K562 (cell line): ENCODE data around the gene MVK. TPM values are rescaled to one million over a fixed set of nuclear protein-coding genes. Genes with fewer than 3 reads are reported as not detected.

ENCODE experiments used
- ASH1L ChIP-seq: fragments of 450-650 bp; IDR thresholded peaks from 2 replicates; pipeline ENCODE4 v1.6.1; 2018; ENCODE audit warnings: borderline replicate concordance, mild to moderate bottlenecking, low read depth; ENCODE audit not compliant: partially characterized antibody
- ATF2 ChIP-seq: sonication (generic); formaldehyde crosslinking; IDR thresholded peaks from 2 replicates; pipeline ENCODE4 v1.8.1; 2022; ENCODE audit warnings: missing genetic modification reagents
- CBX5 ChIP-seq: IDR thresholded peaks from 2 replicates; pipeline ENCODE4 v1.6.1; 2014; ENCODE audit warnings: low read depth, borderline replicate concordance
- CREB5 ChIP-seq: fragments of 250-450 bp; sonication (Bioruptor Pico); IDR thresholded peaks from 2 replicates; pipeline ENCODE4 v1.5.0; 2020; ENCODE audit warnings: mild to moderate bottlenecking
- MYC ChIP-seq, 2 experiments: fragments of 250-450 bp in 1 of 2; sonication (Bioruptor Pico) in 1 of 2; IDR thresholded peaks; 2 replicates each; pipeline versions ENCODE4 v1.5.1 to v1.6.1; 2012 to 2021; ENCODE audit warnings: low read depth in 2 of 2, borderline replicate concordance in 1 of 2, improper control_type of control experiment in 1 of 2, low read length in 1 of 2, mild to moderate bottlenecking in 1 of 2, moderate library complexity in 1 of 2
- NFE2 ChIP-seq: IDR thresholded peaks from 2 replicates; pipeline ENCODE4 v1.6.1; 2014; ENCODE audit warnings: antibody characterized with exemption, low read depth
- PHF21A ChIP-seq: fragments of 450-650 bp; IDR thresholded peaks from 2 replicates; pipeline ENCODE4 v1.6.1; 2017; ENCODE audit warnings: low read depth, borderline replicate concordance
- PTTG1 ChIP-seq: fragments of 450-650 bp; IDR thresholded peaks from 2 replicates; pipeline ENCODE4 v1.6.1; 2016; ENCODE audit warnings: low read depth, mild to moderate bottlenecking, missing genetic modification characterization, missing compliant biosample characterization
- RAD51 ChIP-seq: fragments of 450-650 bp; IDR thresholded peaks from 2 replicates; pipeline ENCODE4 v1.7.1; 2016; ENCODE audit warnings: low read depth, mild to moderate bottlenecking, borderline replicate concordance
- RHOXF2B ChIP-seq: fragments of 250-450 bp; sonication (Bioruptor Pico); conservative IDR thresholded peaks from 2 replicates; pipeline ENCODE4 v1.5.1; 2021
- SIN3A ChIP-seq, 2 experiments: fragments of 150-350 bp in 1 of 2; IDR thresholded peaks; 2 replicates each; pipeline ENCODE4 v1.6.1; 2011 to 2016; ENCODE audit warnings: borderline replicate concordance in 2 of 2, low read depth in 2 of 2, low read length in 2 of 2, mild to moderate bottlenecking in 2 of 2, moderate library complexity in 2 of 2; ENCODE audit not compliant: control insufficient read depth in 1 of 2
- SRSF3 ChIP-seq: fragments of 200-400 bp; formaldehyde crosslinking; IDR thresholded peaks from 2 replicates; pipeline ENCODE4 v1.6.1; 2016; ENCODE audit warnings: mild to moderate bottlenecking, low read length, moderate library complexity; ENCODE audit not compliant: insufficient read depth
- THAP12 ChIP-seq: fragments of 250-450 bp; sonication (Bioruptor Pico); IDR thresholded peaks from 2 replicates; pipeline ENCODE4 v1.9.0; 2021; ENCODE audit warnings: mild to moderate bottlenecking, inconsistent platforms
- THRB ChIP-seq: fragments of 450-650 bp; formaldehyde crosslinking; conservative IDR thresholded peaks from 2 replicates; pipeline ENCODE4 v1.4.0; 2022; ENCODE audit warnings: mild to moderate bottlenecking, missing genetic modification characterization
- TRIM28 ChIP-seq: fragments of 450-650 bp; IDR thresholded peaks from 2 replicates; pipeline ENCODE4 v1.6.1; 2017
- ZBTB34 ChIP-seq: fragments of 250-450 bp; sonication (Bioruptor Pico); IDR thresholded peaks from 2 replicates; pipeline ENCODE4 v1.8.0; 2021; ENCODE audit warnings: mild to moderate bottlenecking, moderate library complexity
- ZNF717 ChIP-seq: fragments of 250-450 bp; sonication (Bioruptor Pico); IDR thresholded peaks from 2 replicates; pipeline ENCODE4 v1.5.0; 2021
- polyA plus RNA-seq, 8 experiments: library from polyadenylated mRNA; depleted of rRNA in 4 of 8; stranded (reverse) in 5 of 8; unstranded in 3 of 8; fragments of >200 nt; fragmentation: Nextera tagmentation in 2 of 8; fragmentation: Illumina TruSeq in 1 of 8; extraction: Ambion mirVana in 2 of 8; extraction: Trizol in 1 of 8; gene quantifications; 2 replicates each; pipeline versions ENCODE4 v1.2.1 to v1.2.3, GENCODE V29; 2011 to 2014; ENCODE audit warnings: inconsistent platforms in 1 of 8, missing spikeins in 1 of 8
- total RNA-seq, 7 experiments: library from RNA; depleted of rRNA in 6 of 7; stranded (reverse); fragments of >200 nt in 6 of 7; fragmentation: Illumina TruSeq in 2 of 7; extraction: Trizol in 2 of 7; gene quantifications; 2 replicates each; pipeline versions ENCODE4 v1.2.1 to v1.2.3, GENCODE V29; 2011 to 2021; ENCODE audit warnings: low replicate concordance in 1 of 7

MVK gene
- total and polyA plus RNA-seq, 9 of the 15 experiments (the other 6 are each of a cell fraction or from before 2014, with no cell fraction given), result 0.41 to 33.6 (median 18.8) TPM

- TF ChIP-seq ZBTB34, result no peak
- TF ChIP-seq RAD51, result peak; percentile 89
- no peak for TF ChIP-seq PTTG1 (tag)
- no peak for TF ChIP-seq PHF21A
- no peak for TF ChIP-seq THRB (CRISPR knock-in tag)
- TF ChIP-seq ATF2 (CRISPR knock-in tag), result peak; percentile 93
- TF ChIP-seq ZNF717 (CRISPR knock-in tag), result no peak
- peak in 1 of 2 experiments; percentile 65; a peak in 3 of 4 replicates for TF ChIP-seq SIN3A (IDR thresholded peaks at IDR 0.05; ENCODE audit: borderline replicate concordance in 2 of 2, control insufficient read depth in 1 of 2, low read depth in 2 of 2, low read length in 2 of 2)
- TF ChIP-seq TRIM28, result peak; percentile 27; the same call in 1 of the 2 replicates
- TF ChIP-seq NFE2, result no peak
- TF ChIP-seq SRSF3, result no peak
- no peak for TF ChIP-seq CBX5
- TF ChIP-seq MYC (IDR thresholded peaks at IDR 0.05; ENCODE audit: low read depth, low read length), result peak; percentile 96
- TF ChIP-seq MYC (CRISPR knock-in tag; IDR thresholded peaks at IDR 0.05; ENCODE audit: borderline replicate concordance, low read depth), result peak; percentile 97
- no peak for TF ChIP-seq THAP12 (CRISPR knock-in tag)
- TF ChIP-seq CREB5 (CRISPR knock-in tag), result no peak
- peak; percentile 92 for TF ChIP-seq ASH1L
- no peak for TF ChIP-seq RHOXF2B (CRISPR knock-in tag)
Observed at GRCh38 chr12:109573029-109573913, at the start of gene MVK, which contains the start of gene MMAB (continued).
